Endothelial cell of umbilical vein (primary cell): ENCODE results near the gene HAPLN1.

Experiments
- EZH2 ChIP-seq: IDR thresholded peaks from 2 replicates; pipeline ENCODE4 v1.6.1; 2012; ENCODE audit warnings: borderline replicate concordance, low read depth, mild to moderate bottlenecking, moderate library complexity, low read length, inconsistent platforms; ENCODE audit not compliant: severe bottlenecking
- FOS ChIP-seq: IDR thresholded peaks from 2 replicates; pipeline ENCODE4 v1.6.1; 2011; ENCODE audit warnings: mild to moderate bottlenecking, low read length, moderate library complexity, borderline replicate concordance; ENCODE audit not compliant: insufficient read depth
- GATA2 ChIP-seq: IDR thresholded peaks from 2 replicates; pipeline ENCODE4 v1.7.0; 2011; ENCODE audit warnings: low read depth, mild to moderate bottlenecking, moderate library complexity, mixed read lengths, low read length; ENCODE audit not compliant: insufficient read length, insufficient read depth
- JUN ChIP-seq: IDR thresholded peaks from 2 replicates; pipeline ENCODE4 v1.6.1; 2011; ENCODE audit warnings: borderline replicate concordance, low read depth; ENCODE audit not compliant: insufficient read length, insufficient read depth
- MYC ChIP-seq: IDR thresholded peaks from one replicate; pipeline ENCODE4 v1.6.1; 2011; ENCODE audit warnings: mild to moderate bottlenecking, low read depth, low read length
- POLR2A ChIP-seq: IDR thresholded peaks from 2 replicates; pipeline ENCODE4 v1.6.1; 2012; ENCODE audit warnings: low read depth, mild to moderate bottlenecking, control low read depth, low read length
- POLR2AphosphoS5 ChIP-seq: IDR thresholded peaks from 2 replicates; pipeline ENCODE4 v1.6.1; 2012; ENCODE audit warnings: low read depth, mild to moderate bottlenecking, control low read depth, low read length, moderate library complexity; ENCODE audit not compliant: insufficient read depth
- TF ChIP-seq, protein P1 (sequence below), 2 donors: IDR thresholded peaks; 1 replicate in 1 of 2; 2 replicates in 1 of 2; pipeline ENCODE4 v1.5.1; 2011; ENCODE audit warnings: low read length in 2 of 2, mild to moderate bottlenecking in 2 of 2, moderate library complexity in 2 of 2, control low read depth in 1 of 2, inconsistent platforms in 1 of 2, low read depth in 1 of 2; ENCODE audit not compliant: insufficient read depth in 1 of 2; ENCODE audit errors: extremely low read depth in 1 of 2
- TF ChIP-seq, protein P2 (sequence below): IDR thresholded peaks from 2 replicates; pipeline ENCODE4 v1.6.1; 2011; ENCODE audit not compliant: insufficient read depth, insufficient read length

GRCh38 chr5:83639911-83640310, 80.7 kb downstream of the HAPLN1 start:
- TF ChIP-seq, protein P1, sequence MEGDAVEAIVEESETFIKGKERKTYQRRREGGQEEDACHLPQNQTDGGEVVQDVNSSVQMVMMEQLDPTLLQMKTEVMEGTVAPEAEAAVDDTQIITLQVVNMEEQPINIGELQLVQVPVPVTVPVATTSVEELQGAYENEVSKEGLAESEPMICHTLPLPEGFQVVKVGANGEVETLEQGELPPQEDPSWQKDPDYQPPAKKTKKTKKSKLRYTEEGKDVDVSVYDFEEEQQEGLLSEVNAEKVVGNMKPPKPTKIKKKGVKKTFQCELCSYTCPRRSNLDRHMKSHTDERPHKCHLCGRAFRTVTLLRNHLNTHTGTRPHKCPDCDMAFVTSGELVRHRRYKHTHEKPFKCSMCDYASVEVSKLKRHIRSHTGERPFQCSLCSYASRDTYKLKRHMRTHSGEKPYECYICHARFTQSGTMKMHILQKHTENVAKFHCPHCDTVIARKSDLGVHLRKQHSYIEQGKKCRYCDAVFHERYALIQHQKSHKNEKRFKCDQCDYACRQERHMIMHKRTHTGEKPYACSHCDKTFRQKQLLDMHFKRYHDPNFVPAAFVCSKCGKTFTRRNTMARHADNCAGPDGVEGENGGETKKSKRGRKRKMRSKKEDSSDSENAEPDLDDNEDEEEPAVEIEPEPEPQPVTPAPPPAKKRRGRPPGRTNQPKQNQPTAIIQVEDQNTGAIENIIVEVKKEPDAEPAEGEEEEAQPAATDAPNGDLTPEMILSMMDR (IDR thresholded peaks at IDR 0.05; ENCODE audit: extremely low read depth in 1 of 2, insufficient read depth in 1 of 2, low read depth in 1 of 2, low read length in 2 of 2): no peak
- TF ChIP-seq POLR2A (no peak), EZH2 (no peak), GATA2 (no peak), POLR2AphosphoS5 (no peak), MYC (no peak), JUN (no peak), FOS (no peak)
- TF ChIP-seq, protein P2, sequence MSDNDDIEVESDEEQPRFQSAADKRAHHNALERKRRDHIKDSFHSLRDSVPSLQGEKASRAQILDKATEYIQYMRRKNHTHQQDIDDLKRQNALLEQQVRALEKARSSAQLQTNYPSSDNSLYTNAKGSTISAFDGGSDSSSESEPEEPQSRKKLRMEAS: no peak
